Activated CD4-positive, alpha-beta memory T cell treated with anti-CD3 and anti-CD28 coated beads, Interleukin-2, amount 10 ng/mL, durations not matched to agents 7 days and 5 days (primary cell): Measurements from ENCODE around the gene EIF6. TPM values are rescaled to one million over a fixed set of nuclear protein-coding genes. Genes with fewer than 3 reads are reported as not detected.

Source experiments
- CTCF ChIA-PET: fragments of 350-600 bp; sonication (Branson Sonifier 250); formaldehyde crosslinking; loops from one replicate; lab custom pipeline; 2021; ENCODE audit warnings: antibody characterized with exemption, inconsistent platforms; lab: Charles Lee
- POLR2A ChIA-PET: fragments of 350-600 bp; sonication (Branson Sonifier 250); formaldehyde crosslinking; loops from one replicate; lab custom pipeline; 2021; ENCODE audit warnings: antibody characterized with exemption; lab: Charles Lee
- DNase-seq: peaks from one replicate; pipeline ENCODE4 v3.0.0-alpha.2; 2020
- H3K27ac Mint-ChIP-seq: one replicate; pipeline ENCODE4 v1.8.0; 2021; ENCODE audit warnings: mild to moderate bottlenecking, mixed read lengths
- H3K27me3 Mint-ChIP-seq: one replicate; pipeline ENCODE4 v1.8.0; 2021; ENCODE audit warnings: mixed read lengths
- H3K36me3 Mint-ChIP-seq: one replicate; pipeline ENCODE4 v1.8.0; 2021; ENCODE audit warnings: low read depth, mixed read lengths
- H3K4me1 Mint-ChIP-seq: one replicate; pipeline ENCODE4 v1.8.0; 2021; ENCODE audit warnings: mixed read lengths
- H3K4me3 Mint-ChIP-seq: one replicate; pipeline ENCODE4 v1.8.0; 2021; ENCODE audit warnings: mild to moderate bottlenecking, mixed read lengths
- H3K9me3 Mint-ChIP-seq: one replicate; pipeline ENCODE4 v1.8.0; 2021; ENCODE audit warnings: mixed read lengths
- total RNA-seq, 2 experiments: library from RNA; stranded (reverse); gene quantifications; one replicate each; pipeline ENCODE4 v1.2.3, GENCODE V29; 2021

EIF6 gene
- total RNA-seq, 2 experiments from 2014 or later, result 86.1 to 91.3 TPM

DNA sequence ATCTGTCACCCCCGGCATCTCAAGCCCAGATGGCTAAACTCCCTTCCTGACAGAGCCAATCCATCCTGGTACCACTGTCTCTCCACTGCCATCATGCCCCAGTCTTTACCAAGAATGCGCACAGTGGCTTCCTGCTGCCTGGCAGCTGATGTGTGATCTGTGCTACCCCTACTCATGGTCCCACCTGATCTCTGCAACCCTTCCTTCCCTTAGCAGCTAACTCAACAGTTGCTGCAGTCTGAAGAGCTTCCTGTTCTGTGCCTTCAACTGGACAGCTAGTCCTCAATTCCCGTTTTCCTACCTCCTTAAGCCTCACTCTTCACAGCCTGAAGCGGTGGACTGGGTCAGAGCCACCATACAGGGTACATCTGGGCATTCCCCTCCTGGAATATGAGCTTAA lies 15.2 kb upstream of the EIF6 start:
- H3K27ac Mint-ChIP-seq, result no peak overlapping the region
- ChIA-PET CTCF (interaction anchor here (0.9 kb wide), 1 partner anchor 31 kb away, joined by 3 read pairs; no protein-coding TSS in a partner anchor), POLR2A (interaction anchor here (1.0 to 1.1 kb wide), 2 partner anchors 15 to 17 kb away, joined by 3 read pairs; partner anchors contain the start of gene EIF6)
- H3K27me3 Mint-ChIP-seq, result peaks cover 2% of the 10 kb centered on the region
- no peaks in the 10 kb centered on the region for H3K36me3 Mint-ChIP-seq
- H3K9me3 Mint-ChIP-seq, result no peaks in the 10 kb centered on the region
- H3K4me3 Mint-ChIP-seq, result no peak overlapping the region
- DNase-seq, result no peak
- H3K4me1 Mint-ChIP-seq, result peaks cover 20% of the 10 kb centered on the region

DNA sequence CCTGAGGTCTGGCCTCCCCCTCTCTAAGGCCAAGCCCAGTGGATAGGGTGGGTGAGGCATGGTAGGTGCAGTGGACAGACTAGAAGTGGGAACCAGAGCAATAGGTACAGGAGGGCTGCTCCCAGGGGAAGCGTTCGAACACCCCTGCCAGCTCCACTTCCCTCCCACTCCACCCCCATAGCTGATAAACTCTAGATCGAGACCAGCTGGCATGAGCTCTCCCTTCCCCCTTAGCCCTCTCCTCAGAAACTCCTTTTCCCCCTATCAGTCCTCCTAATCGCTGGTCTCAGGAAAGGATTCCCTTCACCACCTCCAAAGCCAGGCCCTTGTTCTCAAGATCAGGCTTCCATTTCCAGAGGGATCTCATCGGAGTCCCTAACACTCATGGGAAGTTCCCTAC lies 13.7 kb upstream of the EIF6 start:
- H3K36me3 Mint-ChIP-seq, result no peaks in the 10 kb centered on the region
- peaks cover 6% of the 10 kb centered on the region for H3K27me3 Mint-ChIP-seq
- CTCF ChIA-PET, result interaction anchor here (0.8 kb wide), 1 partner anchor 31 kb away, joined by 3 read pairs; no protein-coding TSS in a partner anchor
- no peak for DNase-seq
- POLR2A ChIA-PET, result interaction anchor here (1.0 kb wide), 1 partner anchor 13 kb away, joined by 3 read pairs; no protein-coding TSS in a partner anchor
- peaks cover 6% of the 10 kb centered on the region for H3K4me1 Mint-ChIP-seq
- no peak overlapping the region for H3K27ac Mint-ChIP-seq
- no peak overlapping the region for H3K4me3 Mint-ChIP-seq
- no peaks in the 10 kb centered on the region for H3K9me3 Mint-ChIP-seq

DNA sequence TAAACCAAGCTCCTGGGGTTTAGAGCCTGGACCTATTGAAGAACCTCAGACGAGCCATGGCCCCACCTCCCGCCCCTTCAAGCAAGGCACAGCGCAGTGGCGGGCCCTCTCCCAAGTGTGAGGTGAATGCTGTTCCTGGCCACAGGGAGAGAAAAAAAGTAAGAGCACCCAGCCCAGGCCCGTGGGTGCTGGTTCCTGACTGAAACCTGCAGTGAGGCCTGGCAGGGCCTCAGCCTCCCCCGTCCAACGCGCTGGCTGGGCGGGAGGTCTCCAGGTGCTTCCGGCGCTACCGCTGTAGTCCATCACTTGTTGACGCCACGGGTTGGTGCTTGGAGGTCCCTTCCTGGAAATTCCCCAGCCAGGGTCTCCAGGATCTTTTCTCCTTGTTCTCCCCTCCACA lies 13.2 kb upstream of the EIF6 start:
- CTCF ChIA-PET, result interaction anchor here (1.0 kb wide), 1 partner anchor 149 kb away, joined by 4 read pairs; no protein-coding TSS in a partner anchor
- peaks cover 6% of the 10 kb centered on the region for H3K27me3 Mint-ChIP-seq
- peaks cover 4% of the 10 kb centered on the region for H3K4me1 Mint-ChIP-seq
- H3K36me3 Mint-ChIP-seq, result no peaks in the 10 kb centered on the region
- no peak overlapping the region for H3K4me3 Mint-ChIP-seq
- H3K9me3 Mint-ChIP-seq, result no peaks in the 10 kb centered on the region
- no peak overlapping the region for H3K27ac Mint-ChIP-seq
- POLR2A ChIA-PET, result interaction anchor here (1.0 to 2.2 kb wide), 2 partner anchors 13 to 47 kb away, joined by 3 to 7 read pairs; partner anchors contain the start of gene EIF6
- no peak for DNase-seq

DNA sequence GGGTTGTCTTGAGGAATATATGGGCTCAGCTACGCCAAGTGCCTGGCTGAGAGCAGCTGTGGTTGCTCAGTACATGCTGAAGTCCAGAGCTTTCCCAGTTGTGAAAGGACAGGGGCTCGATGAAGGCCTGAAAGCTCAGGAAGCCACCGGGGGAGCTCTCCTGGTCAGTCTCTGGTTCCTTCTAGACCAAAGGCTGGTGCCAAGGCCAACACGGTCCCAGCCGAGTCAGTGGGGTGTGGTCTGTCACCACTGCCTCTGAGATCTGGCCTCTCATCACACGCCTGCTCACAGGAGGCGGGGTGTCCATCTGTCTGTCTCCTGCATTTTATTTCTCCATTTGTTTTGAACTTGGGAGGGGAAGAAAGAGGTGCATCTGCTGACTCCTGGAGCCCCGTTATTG lies 12.6 kb upstream of the EIF6 start:
- no peaks in the 10 kb centered on the region for H3K4me1 Mint-ChIP-seq
- no peak overlapping the region for H3K27ac Mint-ChIP-seq
- DNase-seq, result no peak
- H3K4me3 Mint-ChIP-seq, result no peak overlapping the region
- no peaks in the 10 kb centered on the region for H3K36me3 Mint-ChIP-seq
- ChIA-PET CTCF (interaction anchor here (1.0 kb wide), 1 partner anchor 150 kb away, joined by 4 read pairs; no protein-coding TSS in a partner anchor), POLR2A (interaction anchor here (1.0 to 2.2 kb wide), 2 partner anchors 13 to 46 kb away, joined by 3 to 7 read pairs; partner anchors contain the start of gene EIF6)
- H3K9me3 Mint-ChIP-seq, result no peaks in the 10 kb centered on the region
- H3K27me3 Mint-ChIP-seq, result peaks cover 6% of the 10 kb centered on the region

DNA sequence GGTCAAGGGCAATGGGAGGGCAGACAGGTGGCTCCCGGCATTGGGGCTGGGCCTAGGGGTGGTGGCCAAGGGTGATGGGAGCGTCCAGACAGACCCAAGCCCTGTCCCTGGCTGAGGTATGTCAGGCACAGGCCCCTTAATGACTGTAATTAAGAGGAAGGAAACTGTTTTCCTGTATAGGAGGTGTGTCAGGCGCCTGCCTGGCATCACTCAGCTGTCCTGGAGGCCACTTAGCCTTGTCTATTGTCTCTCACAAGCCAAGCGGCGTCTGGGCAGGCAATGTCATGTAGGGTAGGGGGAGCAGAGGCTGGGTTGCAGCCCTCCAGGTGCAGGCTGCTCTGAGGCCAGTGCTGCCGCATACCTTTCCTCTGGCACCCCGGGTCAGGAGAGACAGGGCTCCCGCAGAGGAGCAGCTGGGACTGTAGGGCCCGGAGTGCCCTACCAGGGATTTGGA lies 11.6 kb upstream of the EIF6 start:
- no peaks in the 10 kb centered on the region for H3K36me3 Mint-ChIP-seq
- no peak overlapping the region for H3K27ac Mint-ChIP-seq
- H3K9me3 Mint-ChIP-seq, result no peaks in the 10 kb centered on the region
- no peak overlapping the region for H3K4me3 Mint-ChIP-seq
- H3K27me3 Mint-ChIP-seq, result peaks cover 6% of the 10 kb centered on the region
- ChIA-PET CTCF (no interaction called here), POLR2A (interaction anchor here (0.8 to 2.2 kb wide), 2 partner anchors 12 to 18 kb away, joined by 3 to 7 read pairs; partner anchors contain the start of genes EIF6 and MMP24OS)
- H3K4me1 Mint-ChIP-seq, result no peaks in the 10 kb centered on the region
- DNase-seq, result no peak

DNA sequence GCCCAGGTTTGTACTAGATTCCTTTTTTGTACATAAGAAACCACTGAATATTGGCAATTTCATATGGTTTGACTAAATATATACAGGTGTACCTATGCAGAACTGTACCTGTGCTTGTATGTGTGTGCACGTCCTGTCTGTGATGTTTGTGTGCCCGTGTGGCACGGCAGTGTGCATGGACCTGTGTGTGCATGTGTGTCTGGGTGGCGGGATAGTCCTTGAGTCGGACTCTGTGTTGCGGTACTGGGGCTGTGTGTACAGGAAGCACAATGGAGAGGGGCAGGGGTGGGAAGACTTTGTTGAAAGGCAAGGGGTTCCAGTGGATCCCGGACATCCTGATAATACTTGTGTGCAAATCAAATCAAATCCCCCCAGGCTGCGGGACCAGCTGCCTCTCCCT lies 11.1 kb upstream of the EIF6 start:
- ChIA-PET CTCF (interaction anchor here (1.8 kb wide), 1 partner anchor 8 kb away, joined by 4 read pairs; no protein-coding TSS in a partner anchor), POLR2A (interaction anchor here (0.8 to 2.2 kb wide), 2 partner anchors 11 to 18 kb away, joined by 3 to 7 read pairs; partner anchors contain the start of genes EIF6 and MMP24OS)
- Mint-ChIP-seq H3K9me3 (no peaks in the 10 kb centered on the region), H3K4me3 (no peak overlapping the region), H3K36me3 (no peaks in the 10 kb centered on the region), H3K27me3 (peaks cover 6% of the 10 kb centered on the region), H3K4me1 (no peaks in the 10 kb centered on the region), H3K27ac (no peak overlapping the region)
- DNase-seq, result no peak

DNA sequence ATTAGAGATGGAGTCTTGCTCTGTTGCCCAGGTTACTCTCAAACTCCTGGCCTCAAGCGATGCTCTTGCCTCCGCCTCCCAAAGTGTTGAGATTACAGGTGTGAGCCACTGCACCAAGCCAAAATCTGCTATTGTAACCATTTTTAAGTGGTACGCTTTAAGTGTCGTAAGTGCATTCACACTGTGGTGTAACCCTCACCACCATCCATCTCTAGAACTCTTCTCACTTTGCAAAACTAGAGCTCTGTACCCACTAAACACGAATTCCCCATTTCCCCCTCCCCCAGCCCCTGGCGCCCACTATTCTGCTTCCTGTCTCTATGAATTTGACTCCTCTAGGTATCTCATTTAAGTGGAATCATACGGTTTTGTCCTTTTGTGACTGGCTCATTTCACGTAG lies 10.5 kb upstream of the EIF6 start:
- Mint-ChIP-seq H3K36me3 (no peaks in the 10 kb centered on the region), H3K9me3 (no peaks in the 10 kb centered on the region), H3K27ac (no peak overlapping the region), H3K4me3 (no peak overlapping the region), H3K4me1 (no peaks in the 10 kb centered on the region), H3K27me3 (peaks cover 6% of the 10 kb centered on the region)
- no peak for DNase-seq
- CTCF ChIA-PET, result interaction anchor here (1.8 kb wide), 1 partner anchor 9 kb away, joined by 4 read pairs; no protein-coding TSS in a partner anchor
- POLR2A ChIA-PET, result no interaction called here

DNA sequence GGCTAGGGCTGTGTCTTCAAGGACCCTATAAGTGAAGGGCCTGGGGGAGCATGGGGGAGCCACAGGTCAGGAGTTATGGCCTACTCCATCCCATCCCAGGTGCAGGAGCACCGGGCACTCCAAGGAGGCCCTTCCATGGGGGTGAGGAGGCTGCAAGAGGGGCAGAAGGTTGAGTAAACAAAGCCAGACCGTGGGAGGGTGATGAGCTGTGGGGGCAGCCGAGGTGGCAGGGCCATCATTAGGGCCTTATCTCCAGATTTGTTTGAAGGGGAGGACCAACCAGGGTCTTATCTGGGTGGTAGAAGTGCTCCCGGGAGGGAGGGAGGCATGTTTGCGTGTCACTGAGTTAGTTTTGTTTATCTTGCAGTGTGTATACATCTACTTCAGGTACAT lies 9.7 kb upstream of the EIF6 start:
- CTCF ChIA-PET, result interaction anchor here (1.8 kb wide), 1 partner anchor 10 kb away, joined by 4 read pairs; no protein-coding TSS in a partner anchor
- no peaks in the 10 kb centered on the region for H3K36me3 Mint-ChIP-seq
- no peak overlapping the region for H3K27ac Mint-ChIP-seq
- H3K27me3 Mint-ChIP-seq, result peaks cover 9% of the 10 kb centered on the region
- no peaks in the 10 kb centered on the region for H3K4me1 Mint-ChIP-seq
- POLR2A ChIA-PET, result no interaction called here
- no peak overlapping the region for H3K4me3 Mint-ChIP-seq
- no peaks in the 10 kb centered on the region for H3K9me3 Mint-ChIP-seq
- DNase-seq, result no peak

DNA sequence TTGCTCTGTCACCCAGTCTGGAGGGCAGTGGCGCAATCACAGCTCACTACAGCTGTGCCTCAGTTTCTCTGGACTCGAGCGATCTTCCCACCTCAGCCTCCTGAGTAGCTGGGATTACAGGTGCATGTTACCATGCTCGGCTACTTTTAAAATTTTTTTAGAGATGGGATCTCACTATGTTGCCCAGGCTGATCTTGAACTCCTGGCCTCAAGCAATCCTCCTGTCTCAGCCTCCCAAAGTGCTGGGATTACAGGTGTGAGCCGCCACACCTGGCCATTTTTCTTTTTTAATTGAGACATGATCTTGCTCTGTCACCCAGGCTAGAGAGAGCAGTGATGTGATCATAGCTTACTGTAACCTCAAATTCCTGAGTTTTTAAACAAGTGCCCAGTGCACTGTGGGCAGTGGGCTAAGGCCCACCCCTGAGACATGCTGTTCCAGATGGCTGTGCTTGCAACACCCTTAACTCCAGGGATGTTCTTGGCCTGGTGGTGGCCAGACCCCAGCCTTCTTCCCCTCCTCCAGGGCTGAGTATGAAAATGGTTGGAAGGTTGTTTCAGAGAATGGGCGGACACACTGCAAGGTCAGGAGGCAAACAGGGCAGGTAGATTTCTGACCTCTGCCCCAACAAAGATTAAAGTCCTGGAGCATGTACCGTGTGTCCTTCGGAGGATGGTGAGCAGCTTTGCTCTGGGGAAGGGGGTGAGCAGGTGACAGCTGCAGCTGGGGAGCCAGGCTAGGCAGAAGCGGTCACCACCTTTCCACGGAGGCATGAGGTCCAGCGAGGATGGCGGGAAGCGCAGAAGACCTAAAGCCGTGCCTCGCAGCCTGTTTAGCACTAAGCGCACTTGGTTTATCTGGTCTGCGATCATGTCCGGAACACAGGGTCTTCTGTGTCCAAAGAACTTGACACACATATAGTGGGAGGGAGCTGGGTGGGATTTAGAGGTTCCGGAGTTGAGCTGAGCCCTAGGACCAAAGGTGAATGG lies 9.0 kb upstream of the EIF6 start:
- no peak for DNase-seq
- Mint-ChIP-seq H3K4me1 (no peaks in the 10 kb centered on the region), H3K36me3 (no peaks in the 10 kb centered on the region), H3K4me3 (no peak overlapping the region), H3K9me3 (no peaks in the 10 kb centered on the region), H3K27me3 (peaks cover 9% of the 10 kb centered on the region), H3K27ac (no peak overlapping the region)
- POLR2A ChIA-PET, result interaction anchor here (1.4 kb wide), 1 partner anchor 9 kb away, joined by 8 read pairs; the partner anchor contains the start of gene EIF6
- CTCF ChIA-PET, result interaction anchor here (1.8 kb wide), 2 partner anchors 10 kb away, joined by 4 to 6 read pairs; no protein-coding TSS in a partner anchor

DNA sequence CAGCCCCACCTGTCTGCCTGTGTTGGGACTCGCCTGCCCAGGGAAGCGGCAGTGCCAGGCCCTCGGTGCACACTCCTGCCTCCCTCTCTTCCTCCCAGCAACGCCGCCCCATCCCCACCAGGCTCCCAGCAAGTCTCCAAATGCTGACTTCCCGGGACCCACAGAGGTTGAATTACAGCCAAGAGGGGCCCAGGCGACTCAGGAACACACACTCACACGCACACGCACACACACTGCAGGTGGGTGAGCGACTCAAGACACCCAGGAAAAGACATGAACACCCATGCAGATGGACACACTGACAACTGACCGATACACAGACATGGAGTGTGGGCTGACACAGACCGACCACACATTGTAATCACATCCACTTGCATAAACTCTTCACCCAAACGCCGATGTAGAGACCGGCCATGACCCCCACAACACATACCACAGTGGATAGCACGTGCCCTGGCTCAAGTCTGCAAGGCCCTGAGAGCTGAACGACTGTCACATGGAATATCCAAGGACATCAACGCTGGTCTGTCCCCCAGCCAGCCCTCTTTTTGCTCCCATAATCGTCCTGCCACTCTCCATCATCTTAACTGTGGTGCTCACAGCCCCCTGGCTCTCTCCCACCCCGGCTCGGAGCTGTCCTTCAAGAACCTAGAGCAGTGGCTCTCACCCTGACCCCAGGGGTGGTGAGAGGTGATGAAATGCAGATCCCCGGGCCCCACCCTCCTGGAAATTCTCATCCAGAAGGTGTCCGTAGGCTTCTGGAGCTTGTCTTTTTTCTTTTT lies 8.1 kb upstream of the EIF6 start:
- H3K27ac Mint-ChIP-seq, result no peak overlapping the region
- H3K27me3 Mint-ChIP-seq, result peaks cover 9% of the 10 kb centered on the region
- H3K9me3 Mint-ChIP-seq, result no peaks in the 10 kb centered on the region
- no peaks in the 10 kb centered on the region for H3K4me1 Mint-ChIP-seq
- ChIA-PET POLR2A (interaction anchor here (1.4 kb wide), 1 partner anchor 8 kb away, joined by 8 read pairs; the partner anchor contains the start of gene EIF6), CTCF (interaction anchor here (1.8 kb wide), 1 partner anchor 11 kb away, joined by 6 read pairs; no protein-coding TSS in a partner anchor)
- no peaks in the 10 kb centered on the region for H3K36me3 Mint-ChIP-seq
- no peak for DNase-seq
- no peak overlapping the region for H3K4me3 Mint-ChIP-seq

DNA sequence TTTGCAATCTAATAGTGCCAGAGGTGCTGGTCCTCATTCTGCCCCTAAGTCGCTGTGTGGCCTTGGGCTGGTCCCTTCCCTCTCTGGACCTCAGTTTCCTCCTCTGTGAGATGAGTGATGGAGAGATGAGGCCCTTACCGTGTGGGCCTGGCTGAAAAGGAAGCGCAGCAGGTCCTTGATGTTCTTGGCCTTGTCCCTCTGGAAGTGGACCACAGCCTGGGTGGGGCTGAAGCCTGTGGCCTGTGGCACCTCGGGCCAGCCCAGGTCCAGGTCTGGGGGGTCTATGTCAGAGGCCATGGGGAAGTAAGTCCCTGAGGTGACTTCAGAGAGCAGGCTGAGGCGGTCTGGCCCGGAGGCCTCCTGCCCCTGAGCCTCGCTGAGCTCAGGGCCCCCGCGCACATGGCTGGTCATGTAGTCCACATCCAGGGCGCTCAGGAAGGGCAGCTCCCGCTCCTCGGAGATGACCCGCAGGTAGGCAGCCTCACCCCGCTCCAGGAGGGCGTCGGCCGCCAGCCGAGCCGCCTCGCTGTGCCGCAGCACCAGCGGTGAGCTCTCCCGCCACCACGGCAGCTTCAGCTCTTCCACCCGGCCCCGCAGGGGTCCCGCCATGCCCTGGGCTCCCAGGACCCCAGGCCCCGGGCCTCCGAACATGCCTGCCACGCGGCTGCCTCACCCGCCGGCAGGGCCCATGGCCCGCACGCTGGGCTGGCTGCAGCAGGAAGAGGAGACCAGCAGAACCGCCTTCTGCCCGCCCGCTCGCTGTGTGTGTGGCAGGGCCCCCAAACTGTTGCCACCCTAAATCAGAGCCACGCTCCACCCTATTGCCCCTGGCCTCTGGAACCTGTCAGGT lies 7.3 kb upstream of the EIF6 start, which contains the start of gene FAM83C:
TSS of gene FAM83C (minus strand) at position 772 of the 850 bp plus-strand sequence. CDS start at position 651, 121 bp downstream.
- Mint-ChIP-seq H3K9me3 (no peaks in the 10 kb centered on the region), H3K36me3 (no peaks in the 10 kb centered on the region), H3K27me3 (peaks cover 9% of the 10 kb centered on the region), H3K4me1 (no peaks in the 10 kb centered on the region), H3K4me3 (no peak within 1 kb of the TSS), H3K27ac (no peak within 1 kb of the TSS)
- no peak for DNase-seq
- ChIA-PET CTCF (interaction anchor here (1.8 kb wide), 1 partner anchor 12 kb away, joined by 6 read pairs; no protein-coding TSS in a partner anchor), POLR2A (no interaction called here)
